GM12875 (cell line): ENCODE results near the gene STAT6.
"Not testable (repeated sequence)": the region's sequence is repeated elsewhere in the genome, so short reads cannot be mapped to it uniquely, and the experiment has no call there.

ENCODE experiments used
- H3K4me3 ChIP-seq: one replicate; pipeline ENCODE4 v1.5.1; 2011; ENCODE audit warnings: low read depth, low read length, control low read depth
- TF ChIP-seq, protein P1 (sequence below): IDR thresholded peaks from 2 replicates; pipeline ENCODE4 v1.5.1; 2011; ENCODE audit warnings: low read depth, mild to moderate bottlenecking, control low read depth, inconsistent platforms, low read length, moderate library complexity, borderline replicate concordance; ENCODE audit not compliant: insufficient read depth

STAT6 gene

DNA sequence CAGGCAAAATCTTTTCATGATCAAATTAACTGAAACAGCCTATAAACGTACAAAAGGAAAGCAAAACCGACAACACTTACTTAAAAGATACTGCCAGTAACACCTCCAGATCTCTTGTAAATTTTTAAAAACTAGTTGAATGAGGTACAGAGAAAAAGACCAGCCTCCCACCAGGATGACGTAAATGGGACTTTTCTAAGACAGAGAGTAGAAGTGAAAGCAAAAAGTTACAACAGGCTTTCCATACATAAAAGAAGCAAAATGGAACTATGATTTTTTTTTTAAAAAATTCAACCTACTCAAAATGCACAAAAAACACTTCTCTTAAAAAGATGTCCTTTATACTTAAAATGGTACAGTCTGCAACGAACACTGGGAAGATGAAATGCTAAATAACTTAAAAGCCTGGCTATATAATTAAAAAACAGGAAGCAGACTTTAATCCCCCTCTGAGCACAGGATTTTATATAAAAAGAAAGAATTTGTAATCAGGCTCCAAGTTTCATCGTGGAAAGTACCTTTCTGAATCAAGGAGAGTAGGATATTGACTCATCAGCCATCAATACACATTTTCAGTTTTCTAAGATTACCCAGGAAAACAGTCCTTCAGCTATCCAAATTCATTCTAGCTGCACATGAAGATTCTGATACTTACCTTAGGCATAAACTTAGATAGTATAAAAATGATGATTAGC is 47.0 kb downstream of the STAT6 start:
- H3K4me3 ChIP-seq = no peak overlapping the region
- TF ChIP-seq, protein P1, sequence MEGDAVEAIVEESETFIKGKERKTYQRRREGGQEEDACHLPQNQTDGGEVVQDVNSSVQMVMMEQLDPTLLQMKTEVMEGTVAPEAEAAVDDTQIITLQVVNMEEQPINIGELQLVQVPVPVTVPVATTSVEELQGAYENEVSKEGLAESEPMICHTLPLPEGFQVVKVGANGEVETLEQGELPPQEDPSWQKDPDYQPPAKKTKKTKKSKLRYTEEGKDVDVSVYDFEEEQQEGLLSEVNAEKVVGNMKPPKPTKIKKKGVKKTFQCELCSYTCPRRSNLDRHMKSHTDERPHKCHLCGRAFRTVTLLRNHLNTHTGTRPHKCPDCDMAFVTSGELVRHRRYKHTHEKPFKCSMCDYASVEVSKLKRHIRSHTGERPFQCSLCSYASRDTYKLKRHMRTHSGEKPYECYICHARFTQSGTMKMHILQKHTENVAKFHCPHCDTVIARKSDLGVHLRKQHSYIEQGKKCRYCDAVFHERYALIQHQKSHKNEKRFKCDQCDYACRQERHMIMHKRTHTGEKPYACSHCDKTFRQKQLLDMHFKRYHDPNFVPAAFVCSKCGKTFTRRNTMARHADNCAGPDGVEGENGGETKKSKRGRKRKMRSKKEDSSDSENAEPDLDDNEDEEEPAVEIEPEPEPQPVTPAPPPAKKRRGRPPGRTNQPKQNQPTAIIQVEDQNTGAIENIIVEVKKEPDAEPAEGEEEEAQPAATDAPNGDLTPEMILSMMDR = no peak

DNA sequence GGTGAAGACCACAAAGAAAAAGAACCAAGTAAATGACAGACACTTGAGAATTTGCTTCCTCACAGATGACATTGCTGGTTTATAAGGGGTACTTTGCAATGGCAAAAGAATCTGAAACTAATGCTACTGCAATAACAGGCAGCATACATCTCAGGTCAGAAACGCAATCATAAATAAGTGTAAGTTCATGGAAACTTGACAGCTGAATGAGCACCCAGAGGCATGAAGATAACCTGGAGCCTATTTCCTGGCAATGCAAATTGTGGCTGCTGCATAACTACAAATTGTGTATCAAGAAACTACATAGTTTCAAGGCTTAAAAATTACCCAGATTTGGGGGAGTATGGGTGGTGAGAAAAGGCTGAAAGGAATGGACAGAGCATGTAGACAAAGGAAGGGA is 52.7 kb downstream of the STAT6 start:
- H3K4me3 ChIP-seq = no peak overlapping the region
- TF ChIP-seq, protein P1 = no peak

DNA sequence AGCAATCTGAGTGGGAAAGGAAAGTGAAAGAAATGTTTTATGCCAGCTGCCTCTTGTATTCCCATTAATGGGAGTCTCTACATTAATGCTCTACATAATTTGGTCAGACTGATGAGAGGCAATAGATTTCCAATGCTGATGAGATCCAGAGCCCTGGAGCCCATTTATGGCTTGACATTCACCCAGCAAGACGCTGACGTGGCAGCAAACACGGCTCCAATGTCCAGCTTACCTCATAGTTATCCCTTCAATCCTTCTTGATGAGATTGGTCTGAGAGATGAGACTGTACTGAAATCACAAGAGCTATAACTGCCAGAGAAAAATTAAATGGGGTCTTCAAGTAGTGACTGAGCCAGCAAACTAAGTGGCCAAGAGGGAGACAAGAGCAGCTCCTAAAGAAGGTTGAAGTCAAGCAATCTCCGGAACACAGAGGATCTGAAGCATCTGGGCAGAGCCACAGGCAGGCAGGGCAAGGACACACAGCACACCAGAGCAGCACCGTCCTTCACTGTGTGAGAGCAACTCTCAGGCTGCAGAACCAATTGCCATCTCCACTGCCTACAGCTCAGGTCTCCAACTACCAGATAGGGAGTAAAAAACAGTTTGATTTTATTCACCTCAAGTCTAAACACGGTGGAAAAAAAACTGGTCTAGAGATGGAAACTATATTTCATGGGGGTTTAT is 54.0 kb downstream of the STAT6 start:
- TF ChIP-seq, protein P1 = no peak

DNA sequence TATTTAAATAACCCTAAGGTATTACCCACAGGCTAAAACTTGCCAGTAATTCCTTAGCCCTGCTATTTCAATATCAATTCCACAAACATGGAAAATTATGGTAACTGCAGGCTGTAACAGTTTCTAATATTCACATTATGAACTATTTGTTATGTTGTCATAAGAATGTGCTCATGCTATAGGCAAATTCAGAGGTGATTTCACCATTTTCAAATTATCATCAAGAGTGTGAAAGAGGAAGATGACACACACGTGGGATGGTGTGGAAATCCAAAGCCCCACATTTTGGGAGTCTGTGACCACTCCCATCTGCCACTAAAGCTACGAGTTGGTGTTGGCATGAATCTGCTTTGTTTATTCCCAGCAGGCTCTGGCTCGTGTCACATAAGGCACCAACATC is 55.3 kb downstream of the STAT6 start:
- TF ChIP-seq, protein P1 = no peak
- no peak overlapping the region for H3K4me3 ChIP-seq

More for the DNA sequence above, 54.0 kb downstream of the STAT6 start:
- H3K4me3 ChIP-seq = no peak overlapping the region

DNA sequence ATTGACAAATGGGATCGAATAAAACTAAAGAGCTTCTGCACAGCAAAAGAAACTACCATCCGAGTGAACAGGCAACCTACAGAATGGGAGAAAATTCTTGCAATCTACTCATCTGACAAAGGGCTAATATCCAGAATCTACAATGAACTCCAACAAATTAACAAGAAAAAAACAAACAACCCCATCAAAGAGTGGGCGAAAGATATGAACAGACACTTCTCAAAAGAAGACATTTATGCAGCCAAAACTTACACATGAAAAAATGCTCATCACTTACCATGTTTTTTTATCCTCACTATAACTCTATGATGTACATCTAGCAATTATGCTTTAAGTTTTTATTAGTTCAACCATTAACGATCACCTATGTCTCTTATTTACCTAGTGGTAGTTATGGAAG is 57.3 kb downstream of the STAT6 start:
- not testable (repeated sequence) for H3K4me3 ChIP-seq

DNA sequence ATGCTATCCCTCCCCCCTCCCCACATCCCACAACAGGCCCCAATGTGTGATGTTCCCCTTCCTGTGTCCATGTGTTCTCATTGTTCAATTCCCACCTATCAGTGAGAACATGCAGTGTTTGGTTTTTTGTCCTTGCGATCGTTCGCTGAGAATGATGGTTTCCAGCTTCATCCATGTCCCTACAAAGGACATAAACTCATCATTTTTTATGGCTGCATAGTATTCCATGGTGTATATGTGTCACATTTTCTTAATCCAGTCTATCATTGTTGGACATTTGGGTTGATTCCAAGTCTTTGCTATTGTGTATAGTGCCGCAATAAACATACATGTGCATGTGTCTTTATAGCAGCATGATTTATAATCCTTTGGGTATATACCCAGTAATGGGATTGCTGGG is 58.0 kb downstream of the STAT6 start:
- not testable (repeated sequence) for H3K4me3 ChIP-seq

DNA sequence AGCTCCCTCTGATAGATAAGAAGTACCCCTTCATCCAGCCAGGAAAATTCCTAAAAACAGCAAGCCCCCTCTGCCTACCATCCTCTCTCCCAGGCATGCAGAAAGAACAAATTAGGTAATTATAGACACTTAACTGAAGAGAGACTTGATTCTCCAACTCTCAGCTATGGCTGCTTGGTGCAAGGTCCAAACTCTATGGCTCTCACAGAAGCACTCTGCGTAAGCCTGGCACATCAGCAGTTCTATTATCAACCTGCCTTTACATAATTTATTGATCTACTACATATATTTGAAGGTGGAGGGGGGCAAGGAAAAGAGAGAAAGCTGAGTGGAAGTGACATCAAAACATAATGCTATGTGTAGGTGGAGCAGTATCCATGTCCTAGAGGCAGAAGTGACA is 60.2 kb downstream of the STAT6 start:
- H3K4me3 ChIP-seq = no peak overlapping the region
- TF ChIP-seq, protein P1 = no peak

DNA sequence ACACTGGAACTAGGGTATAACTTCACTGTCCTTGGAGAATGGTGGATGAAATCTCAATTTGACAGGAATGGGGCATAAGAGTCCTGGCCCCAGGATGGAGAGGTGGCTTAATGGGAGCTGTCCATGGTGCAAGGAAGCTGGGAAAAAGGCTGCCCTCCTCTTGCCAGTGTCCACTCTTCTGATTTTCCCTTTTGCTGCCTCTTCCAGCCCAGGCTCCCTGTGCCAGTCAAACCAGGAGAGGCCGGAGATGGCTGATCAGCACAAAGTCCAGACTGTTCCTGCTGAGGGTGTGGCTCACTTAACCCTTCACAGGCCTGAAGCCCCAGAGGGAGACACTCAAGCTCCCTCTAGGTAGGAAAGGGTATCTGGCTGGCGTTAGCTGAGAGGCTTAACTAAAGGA is 61.3 kb downstream of the STAT6 start, which contains the start of gene MYO1A:
TSS of gene MYO1A (minus strand) at position 240 of the 400 bp plus-strand sequence. CDS start 1,806 bp downstream, outside the sequence.
- TF ChIP-seq, protein P1 = no peak
- no peak within 1 kb of the TSS for H3K4me3 ChIP-seq
